ENCODE results near the gene MAP3K10.

Gene MAP3K10

GRCh38 chr19:40223135-40223822, 32.1 kb downstream of the MAP3K10 start:
- Histone ChIP-seq H3F3A (ENCODE audit: insufficient read depth, low read length) (no peaks in the 10 kb centered on the region), H3K4me3 (ENCODE audit: low read length) (no peak overlapping the region), H3K4me1 (ENCODE audit: low read length) (no peaks in the 10 kb centered on the region), H3K4me2 (ENCODE audit: low read depth, low read length) (no peak overlapping the region), H3K9me3 (replicated peaks; ENCODE audit: insufficient read depth, low read length) (no peaks in the 10 kb centered on the region), H3K79me2 (ENCODE audit: low read length) (no peaks in the 10 kb centered on the region), H3K9me2 (replicated peaks; ENCODE audit: insufficient read depth, low read length) (no peaks in the 10 kb centered on the region), H3K36me3 (replicated peaks; ENCODE audit: insufficient read depth, low read length) (no peaks in the 10 kb centered on the region), H3K27ac (ENCODE audit: low read length) (no peak overlapping the region), H4K20me1 (ENCODE audit: insufficient read depth, low read length) (no peaks in the 10 kb centered on the region), H3K27me3 (replicated peaks; ENCODE audit: insufficient read depth, low read length) (0 out of 2 replicates have a peak, but pooled peaks cover 5% of the 10 kb centered on the region), H3K9ac (ENCODE audit: low read length) (no peak overlapping the region), H2AFZ (ENCODE audit: low read length) (no peak overlapping the region)
- no peak for TF ChIP-seq EZH2 (optimal IDR thresholded peaks at IDR 0.05; ENCODE audit: low read depth, low read length)
- no peak for TF ChIP-seq EZH2phosphoT487 (IDR thresholded peaks at IDR 0.05; ENCODE audit: low read length)
- no peak for TF ChIP-seq CTCF (IDR thresholded peaks at IDR 0.05; ENCODE audit: low read length)
- no peak for DNase-seq

- Histone ChIP-seq H3K27me3 (replicated peaks; ENCODE audit: insufficient read depth, low read length) (0 out of 2 replicates have a peak, but pooled peaks cover 5% of the 10 kb centered on the region), H3K9ac (ENCODE audit: low read length) (no peak overlapping the region), H3K4me3 (ENCODE audit: low read length) (no peak overlapping the region), H3K79me2 (ENCODE audit: low read length) (no peaks in the 10 kb centered on the region), H4K20me1 (ENCODE audit: insufficient read depth, low read length) (no peaks in the 10 kb centered on the region), H3K36me3 (replicated peaks; ENCODE audit: insufficient read depth, low read length) (no peaks in the 10 kb centered on the region), H3K9me3 (replicated peaks; ENCODE audit: insufficient read depth, low read length) (no peaks in the 10 kb centered on the region), H3K27ac (ENCODE audit: low read length) (no peak overlapping the region), H3K4me1 (ENCODE audit: low read length) (no peaks in the 10 kb centered on the region), H3K9me2 (replicated peaks; ENCODE audit: insufficient read depth, low read length) (no peaks in the 10 kb centered on the region), H2AFZ (ENCODE audit: low read length) (no peak overlapping the region), H3K4me2 (ENCODE audit: low read depth, low read length) (no peak overlapping the region), H3F3A (ENCODE audit: insufficient read depth, low read length) (no peaks in the 10 kb centered on the region)
- TF ChIP-seq CTCF (IDR thresholded peaks at IDR 0.05; ENCODE audit: low read length) (no peak), EZH2 (optimal IDR thresholded peaks at IDR 0.05; ENCODE audit: low read depth, low read length) (no peak), EZH2phosphoT487 (IDR thresholded peaks at IDR 0.05; ENCODE audit: low read length) (no peak)
- DNase-seq, result no peak
These were observed 33.3 kb downstream of the MAP3K10 start for GRCh38 chr19:40224342-40225150.

- H4K20me1 ChIP-seq (ENCODE audit: insufficient read depth, low read length), result no peaks in the 10 kb centered on the region
- H2AFZ ChIP-seq (ENCODE audit: low read length), result peak overlapping the region; percentile 56
- no peak overlapping the region for H3K9ac ChIP-seq (ENCODE audit: low read length)
- H3K36me3 ChIP-seq (replicated peaks; ENCODE audit: insufficient read depth, low read length), result no peaks in the 10 kb centered on the region
- H3K4me2 ChIP-seq (ENCODE audit: low read depth, low read length), result peak overlapping the region; percentile 71
- H3K9me2 ChIP-seq (replicated peaks; ENCODE audit: insufficient read depth, low read length), result no peaks in the 10 kb centered on the region
- H3K27me3 ChIP-seq (replicated peaks; ENCODE audit: insufficient read depth, low read length), result 0 out of 2 replicates have a peak, but pooled peaks cover 5% of the 10 kb centered on the region
- H3K9me3 ChIP-seq (replicated peaks; ENCODE audit: insufficient read depth, low read length), result no peaks in the 10 kb centered on the region
- peak; percentile 21 for DNase-seq
- H3K4me3 ChIP-seq (ENCODE audit: low read length), result peak overlapping the region; percentile 44
- H3K79me2 ChIP-seq (ENCODE audit: low read length), result no peaks in the 10 kb centered on the region
- H3K4me1 ChIP-seq (ENCODE audit: low read length), result no peaks in the 10 kb centered on the region
- no peaks in the 10 kb centered on the region for H3F3A ChIP-seq (ENCODE audit: insufficient read depth, low read length)
- no peak overlapping the region for H3K27ac ChIP-seq (ENCODE audit: low read length)
- TF ChIP-seq CTCF (IDR thresholded peaks at IDR 0.05; ENCODE audit: low read length) (peak; percentile 47), EZH2 (optimal IDR thresholded peaks at IDR 0.05; ENCODE audit: low read depth, low read length) (no peak), EZH2phosphoT487 (IDR thresholded peaks at IDR 0.05; ENCODE audit: low read length) (no peak)
These were observed 34.4 kb downstream of the MAP3K10 start for GRCh38 chr19:40225440-40226305.

All from MM.1S (cell line).